Astrocyte of the hippocampus (primary cell): ENCODE results near the gene NEDD4L.
A peak's percentile ranks its signal among the peaks of the same experiment; 100 is the strongest.
"Not testable (repeated sequence)": the region's sequence is repeated elsewhere in the genome, so short reads cannot be mapped to it uniquely, and the experiment has no call there.

Experiments
- DNase-seq: peaks from one replicate; pipeline ENCODE4 v3.0.0; 2011; ENCODE audit warnings: low read depth, low spot score

Gene NEDD4L

DNA sequence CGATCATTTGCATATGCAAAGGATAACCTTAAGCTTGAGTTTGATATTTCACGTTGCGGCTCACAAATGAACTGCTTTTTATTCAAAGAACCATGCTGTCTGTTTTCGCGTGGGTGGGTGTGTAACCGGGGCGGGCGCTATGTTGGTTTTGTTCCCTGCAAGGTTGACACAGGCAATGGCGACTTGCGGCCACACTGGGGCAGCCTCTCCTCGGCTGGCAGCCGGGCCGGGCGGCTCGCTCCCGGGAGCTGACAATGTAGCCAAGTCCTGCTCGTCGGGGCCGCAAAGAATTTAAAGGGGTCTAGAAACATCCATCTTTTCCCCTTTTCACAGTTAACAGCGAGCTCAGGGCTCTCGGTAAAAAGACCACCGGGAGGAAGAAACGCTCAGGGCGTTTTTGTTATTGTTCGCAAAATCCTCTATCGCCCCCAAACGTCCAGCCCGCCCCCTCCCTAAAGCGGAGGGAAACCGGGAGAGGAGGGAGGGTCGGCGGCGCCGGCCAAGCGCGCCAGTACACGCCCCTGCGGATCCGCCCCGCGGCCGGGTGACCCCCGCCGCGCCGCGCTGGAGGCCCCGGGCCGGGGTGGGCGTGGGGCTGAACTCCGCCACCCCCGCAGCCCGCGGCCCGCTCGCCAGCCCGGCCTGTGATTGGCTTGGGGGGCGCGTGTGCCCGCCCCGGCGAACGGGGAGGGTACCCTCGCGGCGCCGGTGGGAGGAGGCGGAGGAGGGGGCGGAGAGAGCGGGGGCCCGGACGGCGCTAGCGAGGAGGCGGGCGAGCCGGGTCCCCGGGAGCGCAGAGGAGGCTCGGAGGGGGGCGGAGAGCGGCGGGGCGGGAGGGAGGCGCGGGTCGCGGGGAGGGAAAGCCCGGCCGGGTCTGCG is at the start of gene NEDD4L:
NEDD4L (plus strand) TSS at position 736 of the 879 bp plus-strand sequence. CDS start 435 bp downstream, outside the sequence.
- DNase-seq: peak; percentile 95

GRCh38 chr18:57995331-57995730 is 48.7 kb upstream of the NEDD4L start:
- DNase-seq: no peak

DNA sequence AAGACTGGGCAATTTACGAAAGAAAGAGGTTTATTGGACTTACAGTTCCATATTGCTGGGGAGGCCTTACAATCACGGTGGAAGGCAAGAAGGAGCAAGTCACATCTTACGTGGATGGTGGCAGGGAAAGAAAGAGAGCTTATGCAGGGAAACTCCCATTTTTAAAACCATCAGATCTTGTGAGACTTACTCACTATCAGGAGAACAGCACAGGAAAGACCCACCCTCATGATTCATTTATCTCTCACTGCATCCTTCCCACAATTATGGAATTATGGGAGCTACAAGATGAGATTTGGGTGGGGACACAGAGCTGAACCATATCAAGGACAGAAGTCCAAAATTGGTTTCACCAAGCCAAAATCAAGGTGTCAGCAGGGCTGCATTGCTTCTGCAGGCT is 47.1 kb upstream of the NEDD4L start:
- not testable (repeated sequence) for DNase-seq

- DNase-seq: no peak
These were observed 46.2 kb upstream of the NEDD4L start for GRCh38 chr18:57997820-57998219.

DNA sequence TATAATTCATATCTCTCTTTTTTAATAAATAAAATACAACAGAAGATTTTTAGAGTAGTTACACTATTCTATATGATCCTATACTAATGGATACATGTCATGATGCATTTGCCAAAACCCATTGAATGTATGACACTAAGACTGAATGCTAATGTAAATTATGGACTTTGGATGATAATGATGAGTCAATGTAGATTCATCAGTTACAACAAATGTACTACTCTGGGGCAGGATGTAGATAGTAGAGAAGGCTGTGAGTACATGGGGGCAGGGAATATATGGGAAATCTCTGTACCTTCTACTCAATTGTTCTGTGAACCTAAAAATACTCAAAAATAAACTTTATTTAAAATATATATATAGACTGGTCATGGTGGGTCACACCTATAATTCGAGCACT is 45.6 kb upstream of the NEDD4L start:
- no peak for DNase-seq

- peak; percentile 77 for DNase-seq
These were observed 39.7 kb upstream of the NEDD4L start for GRCh38 chr18:58004317-58004716.

DNA sequence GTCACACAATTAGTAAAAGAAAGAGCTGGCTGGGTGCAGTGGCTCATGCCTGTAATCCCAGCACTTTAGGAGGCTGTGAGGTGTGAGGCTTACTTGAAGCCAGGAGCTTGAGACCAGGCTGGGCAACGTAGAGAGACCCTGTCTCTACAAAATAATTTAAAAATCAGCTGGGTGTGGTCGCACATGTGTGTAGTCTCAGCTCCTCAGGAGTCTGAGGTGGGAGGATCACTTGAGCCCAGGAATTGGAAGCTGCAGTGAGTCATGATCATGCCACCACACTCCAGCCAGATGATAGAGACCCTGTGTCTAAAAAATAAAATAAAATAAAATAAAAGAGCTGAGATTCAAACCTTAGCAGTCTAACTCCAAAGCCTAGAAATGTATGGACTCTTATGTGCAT is 39.0 kb upstream of the NEDD4L start:
- DNase-seq: peak; percentile 41

DNA sequence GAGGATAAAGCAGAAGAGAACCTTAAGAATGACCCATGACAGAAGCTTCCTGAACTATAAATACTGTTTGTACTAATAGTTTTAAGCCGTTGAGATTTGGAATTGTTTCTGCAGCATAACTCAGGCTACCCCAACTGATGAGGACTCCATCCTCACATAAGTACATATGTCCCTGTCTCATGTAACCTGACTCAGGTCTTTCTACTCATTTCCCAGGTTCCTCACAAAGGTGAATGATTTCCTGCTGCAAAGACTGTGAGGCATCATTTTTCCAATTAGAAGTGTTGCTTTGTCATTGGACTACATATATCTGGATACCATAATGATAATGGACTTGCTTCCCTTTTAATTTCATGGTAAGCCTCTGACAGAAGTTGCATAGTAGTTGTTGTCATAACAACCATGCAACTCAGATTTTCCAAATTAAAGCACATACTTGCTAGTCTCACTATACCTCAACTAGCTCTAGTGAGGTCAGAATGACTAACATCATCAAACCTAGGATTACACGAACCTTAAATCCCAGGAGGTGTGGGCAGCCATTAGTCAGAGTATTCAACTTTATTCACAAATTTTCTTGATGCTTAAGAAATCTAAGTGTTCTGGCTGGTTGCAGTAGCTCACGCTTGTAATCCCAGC is 38.0 kb upstream of the NEDD4L start:
- DNase-seq: peak; percentile 24

DNA sequence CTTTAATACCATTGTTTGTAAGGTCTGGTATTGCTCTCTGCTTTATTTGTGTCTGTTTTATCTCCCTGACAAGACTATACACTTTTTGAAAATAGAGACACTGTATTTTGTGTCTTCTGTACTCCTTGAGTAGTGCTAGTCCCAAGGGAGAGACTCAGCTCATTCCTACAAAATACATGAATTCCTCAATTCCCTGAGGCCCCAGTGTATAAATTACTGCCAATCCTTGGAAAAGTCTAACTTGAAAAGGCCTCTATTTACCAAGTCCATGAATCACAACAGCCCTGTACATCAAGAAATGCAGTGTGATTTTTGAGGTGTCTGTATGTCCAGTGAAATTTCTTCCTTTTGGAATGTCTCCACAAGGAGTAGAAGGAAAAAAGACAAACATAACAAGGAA is 34.9 kb upstream of the NEDD4L start:
- no peak for DNase-seq

GRCh38 chr18:58010265-58010664 is 33.8 kb upstream of the NEDD4L start:
- no peak for DNase-seq

GRCh38 chr18:58012356-58012755 is 31.7 kb upstream of the NEDD4L start:
- DNase-seq: no peak

GRCh38 chr18:58013241-58014211 is 30.5 kb upstream of the NEDD4L start:
- DNase-seq: no peak

GRCh38 chr18:58015065-58015780 is 28.8 kb upstream of the NEDD4L start:
- DNase-seq: no peak

DNA sequence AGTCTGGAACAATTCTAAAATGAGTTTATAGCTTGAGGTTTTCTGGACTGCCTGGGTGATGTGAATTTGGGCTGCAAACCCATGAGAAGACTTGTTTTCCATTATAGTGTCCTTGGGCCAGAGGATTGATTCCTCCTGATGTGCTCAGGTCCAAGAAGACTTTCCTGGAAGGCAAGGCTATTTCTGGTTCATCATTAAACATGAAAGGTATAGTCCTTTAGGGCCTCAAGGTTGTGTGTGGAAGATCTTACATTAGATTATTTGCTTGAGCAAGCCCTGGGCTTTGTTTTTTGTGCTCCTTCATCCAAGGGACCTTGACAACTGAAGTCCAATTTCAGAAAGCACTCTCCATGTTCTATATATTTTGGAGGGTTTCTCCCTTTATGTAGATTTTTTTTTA is 26.8 kb upstream of the NEDD4L start:
- no peak for DNase-seq

- no peak for DNase-seq
These were observed 23.4 kb upstream of the NEDD4L start for GRCh38 chr18:58020567-58021107.

DNA sequence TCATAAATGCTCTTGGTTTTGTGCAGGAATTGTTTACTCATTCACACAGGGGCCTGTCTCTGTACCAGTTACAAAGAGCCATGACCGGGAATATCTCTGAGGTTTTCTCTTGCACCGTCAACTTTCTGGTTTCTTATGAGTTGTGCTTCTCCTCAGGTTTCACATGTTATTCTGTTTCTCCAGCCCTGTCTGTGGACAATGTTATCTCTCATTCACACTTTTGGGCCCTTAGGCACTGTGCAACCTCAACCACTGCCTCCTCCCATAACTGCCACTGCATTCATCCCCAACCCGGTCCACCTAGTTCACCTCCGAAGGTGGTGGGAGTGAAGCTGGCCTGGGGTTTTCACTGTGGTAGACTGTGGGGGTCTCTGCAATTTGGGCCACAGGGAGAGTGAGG is 22.5 kb upstream of the NEDD4L start:
- no peak for DNase-seq

GRCh38 chr18:58023108-58023507 is 20.9 kb upstream of the NEDD4L start:
- DNase-seq: no peak

- no peak for DNase-seq
These were observed 19.9 kb upstream of the NEDD4L start for GRCh38 chr18:58024139-58024538.

DNA sequence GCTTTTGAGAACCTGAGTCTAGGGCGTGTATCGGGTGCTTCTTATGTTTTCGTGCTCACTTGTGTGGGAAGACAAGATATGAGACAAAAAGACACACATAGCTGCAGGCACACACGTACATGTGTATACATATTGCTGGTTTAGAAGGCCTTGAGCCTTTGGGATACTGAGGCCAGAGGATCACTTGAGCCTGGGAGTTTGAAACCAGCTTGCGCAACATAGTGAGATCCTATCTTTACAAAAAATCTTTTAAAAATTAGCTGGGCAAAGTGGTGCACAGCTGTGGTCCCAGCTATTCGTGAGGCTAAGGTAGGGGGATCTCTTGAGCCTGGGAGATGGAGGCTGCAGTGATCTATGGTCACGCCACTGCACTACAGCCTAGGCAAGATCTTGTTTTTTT is 18.8 kb upstream of the NEDD4L start:
- DNase-seq: no peak

DNA sequence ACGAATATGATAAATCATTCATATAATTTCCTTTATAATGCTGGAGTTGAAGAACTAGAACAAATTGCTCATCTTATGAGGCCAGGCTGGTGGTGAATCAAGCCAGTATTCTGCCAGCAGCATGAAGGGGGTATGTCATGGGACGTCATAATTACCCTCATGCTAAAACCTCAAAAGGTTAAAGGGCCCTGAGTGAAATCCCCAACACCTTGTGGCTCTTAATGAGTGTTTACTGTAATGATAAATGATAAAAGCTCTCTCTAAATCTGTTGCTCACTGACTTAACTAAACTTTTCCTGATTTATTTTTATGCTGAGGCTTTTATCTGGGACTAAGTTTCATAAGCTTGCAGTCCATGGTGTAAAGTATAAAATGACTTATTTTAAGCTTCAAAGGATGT is 18.3 kb upstream of the NEDD4L start:
- DNase-seq: no peak

- no peak for DNase-seq
These were observed 17.6 kb upstream of the NEDD4L start for GRCh38 chr18:58026395-58026794.
